MM.1S (cell line): ENCODE results near the gene LORICRIN.

Experiments used
- DNase-seq: peaks from one replicate; pipeline ENCODE4 v3.0.0-alpha.2; 2015
- H2AFZ ChIP-seq: fragments of 300-600 bp; sonication (generic); 2 replicates; pipeline ENCODE4 v1.6.0; 2016; ENCODE audit warnings: antibody characterized with exemption, low read length
- H3F3A ChIP-seq: fragments of 300-600 bp; sonication (generic); 2 replicates; pipeline ENCODE4 v1.6.1; 2016; ENCODE audit warnings: mild to moderate bottlenecking, antibody characterized with exemption, low read length, moderate library complexity, mixed read lengths; ENCODE audit not compliant: insufficient read depth
- H3K27ac ChIP-seq: fragments of 300-600 bp; sonication (generic); 2 replicates; pipeline ENCODE4 v1.5.1; 2016; ENCODE audit warnings: mild to moderate bottlenecking, low read length
- H3K27me3 ChIP-seq: fragments of 300-600 bp; sonication (generic); replicated peaks from 2 replicates; pipeline ENCODE4 v1.6.0; 2016; ENCODE audit warnings: low read length; ENCODE audit not compliant: insufficient read depth
- H3K36me3 ChIP-seq: fragments of 300-600 bp; sonication (generic); replicated peaks from 2 replicates; pipeline ENCODE4 v1.6.1; 2016; ENCODE audit warnings: mild to moderate bottlenecking, low read length, mixed read lengths; ENCODE audit not compliant: insufficient read depth
- H3K4me1 ChIP-seq: fragments of 300-600 bp; sonication (generic); 2 replicates; pipeline ENCODE4 v1.6.1; 2016; ENCODE audit warnings: low read length, mixed read lengths
- H3K4me2 ChIP-seq: fragments of 300-600 bp; sonication (generic); 2 replicates; pipeline ENCODE4 v1.6.0; 2016; ENCODE audit warnings: low read depth, low read length
- H3K4me3 ChIP-seq: fragments of 300-600 bp; sonication (generic); 2 replicates; pipeline ENCODE4 v1.5.1; 2016; ENCODE audit warnings: low read length, mixed read lengths
- H3K79me2 ChIP-seq: fragments of 300-600 bp; sonication (generic); 2 replicates; pipeline ENCODE4 v1.6.1; 2016; ENCODE audit warnings: mixed run types, low read length, mixed read lengths
- H3K9ac ChIP-seq: fragments of 300-600 bp; sonication (generic); 2 replicates; pipeline ENCODE4 v1.6.1; 2016; ENCODE audit warnings: low read length, mixed read lengths
- H3K9me2 ChIP-seq: fragments of 300-600 bp; sonication (generic); replicated peaks from 2 replicates; pipeline ENCODE4 v1.6.1; 2016; ENCODE audit warnings: mild to moderate bottlenecking, low read length, mixed read lengths; ENCODE audit not compliant: insufficient read depth
- H3K9me3 ChIP-seq: fragments of 300-600 bp; sonication (generic); replicated peaks from 2 replicates; pipeline ENCODE4 v1.6.1; 2016; ENCODE audit warnings: mild to moderate bottlenecking, low read length, mixed read lengths; ENCODE audit not compliant: insufficient read depth
- H4K20me1 ChIP-seq: fragments of 300-600 bp; sonication (generic); 2 replicates; pipeline ENCODE4 v1.6.1; 2016; ENCODE audit warnings: mild to moderate bottlenecking, low read length, moderate library complexity, mixed read lengths; ENCODE audit not compliant: insufficient read depth
- CTCF ChIP-seq: fragments of 300-600 bp; sonication (generic); IDR thresholded peaks from 2 replicates; pipeline ENCODE4 v1.5.1; 2016; ENCODE audit warnings: antibody characterized with exemption, low read length, mixed read lengths
- EZH2 ChIP-seq: fragments of 300-600 bp; sonication (generic); optimal IDR thresholded peaks from 2 replicates; pipeline ENCODE3; 2017; ENCODE audit warnings: low read depth, mild to moderate bottlenecking, antibody characterized with exemption, low read length, mixed read lengths
- EZH2phosphoT487 ChIP-seq: fragments of 300-600 bp; sonication (generic); IDR thresholded peaks from 2 replicates; pipeline ENCODE4 v1.6.1; 2018; ENCODE audit warnings: antibody characterized with exemption, low read length

Gene LORICRIN

GRCh38 chr1:153253076-153253475, 6.4 kb upstream of the LORICRIN start:
- Histone ChIP-seq H3K9ac (no peak overlapping the region), H3K27me3 (no peaks in the 10 kb centered on the region), H3K4me1 (peaks cover 12% of the 10 kb centered on the region), H3K9me3 (no peaks in the 10 kb centered on the region), H2AFZ (peak overlapping the region; percentile 55), H3K4me2 (peak overlapping the region; percentile 46; the same call in 1 of the 2 replicates), H3K27ac (no peak overlapping the region), H4K20me1 (no peaks in the 10 kb centered on the region), H3K4me3 (no peak overlapping the region), H3K9me2 (no peaks in the 10 kb centered on the region), H3F3A (peaks cover 9% of the 10 kb centered on the region; the same call in 1 of the 2 replicates), H3K36me3 (no peaks in the 10 kb centered on the region), H3K79me2 (no peaks in the 10 kb centered on the region)
- no peak for DNase-seq
- TF ChIP-seq EZH2 (no peak), CTCF (no peak), EZH2phosphoT487 (no peak)

GRCh38 chr1:153253693-153254092, 5.8 kb upstream of the LORICRIN start:
- H2AFZ ChIP-seq, result peak overlapping the region; percentile 55
- no peaks in the 10 kb centered on the region for H4K20me1 ChIP-seq
- H3K4me2 ChIP-seq, result peak overlapping the region; percentile 46
- H3K27me3 ChIP-seq, result no peaks in the 10 kb centered on the region
- peak overlapping the region; percentile 12; the same call in 1 of the 2 replicates for H3K9ac ChIP-seq
- TF ChIP-seq EZH2 (no peak), CTCF (no peak), EZH2phosphoT487 (no peak)
- no peaks in the 10 kb centered on the region for H3K9me3 ChIP-seq
- no peaks in the 10 kb centered on the region for H3K79me2 ChIP-seq
- peak overlapping the region; percentile 20; the same call in 1 of the 2 replicates for H3K27ac ChIP-seq
- no peaks in the 10 kb centered on the region for H3K36me3 ChIP-seq
- H3K9me2 ChIP-seq, result no peaks in the 10 kb centered on the region
- H3K4me1 ChIP-seq, result peaks cover 12% of the 10 kb centered on the region
- H3K4me3 ChIP-seq, result no peak overlapping the region
- H3F3A ChIP-seq, result peaks cover 9% of the 10 kb centered on the region; the same call in 1 of the 2 replicates
- peak; percentile 86 for DNase-seq

GRCh38 chr1:153260585-153261280, 1.2 kb downstream of the LORICRIN start:
- Histone ChIP-seq H3K27me3 (peaks cover 13% of the 10 kb centered on the region), H3K9ac (no peak overlapping the region), H3K4me1 (peaks cover 24% of the 10 kb centered on the region), H3K79me2 (no peaks in the 10 kb centered on the region), H3K9me2 (no peaks in the 10 kb centered on the region), H3K9me3 (no peaks in the 10 kb centered on the region), H2AFZ (peak overlapping the region; percentile 18; the same call in 1 of the 2 replicates), H3F3A (peaks cover 6% of the 10 kb centered on the region; the same call in 1 of the 2 replicates), H3K4me2 (peak overlapping the region; percentile 80; the same call in 1 of the 2 replicates), H4K20me1 (no peaks in the 10 kb centered on the region), H3K36me3 (no peaks in the 10 kb centered on the region), H3K4me3 (peak overlapping the region; percentile 55), H3K27ac (no peak overlapping the region)
- no peak for TF ChIP-seq EZH2phosphoT487
- no peak for TF ChIP-seq CTCF
- no peak for TF ChIP-seq EZH2
- DNase-seq, result peak; percentile 50
